HCT116 (cell line): ENCODE data around the gene LNPK. TPM values are rescaled to one million over a fixed set of nuclear protein-coding genes. Genes with fewer than 3 reads are reported as not detected.

Experiments
- ATAC-seq: fragments of 200-7000 bp; cut with Tn5 transposase; 2 replicates; pipeline ENCODE4 v1.9.1; 2020; ENCODE audit warnings: mild to moderate bottlenecking, moderate library complexity
- BruUV-seq: library from RNA; stranded (reverse); fragments of 400-500 nt; replicated peaks from 2 replicates; lab custom pipeline; 2021; lab: Mats Ljungman, UMichigan
- CTCF ChIA-PET: fragments of 300-600 bp; sonication (Branson Sonifier 250); formaldehyde crosslinking; loops from one replicate; lab custom pipeline; 2021; ENCODE audit warnings: antibody characterized with exemption; lab: Charles Lee
- POLR2A ChIA-PET: fragments of 300-600, 350-600 bp; sonication (Branson Sonifier 250); formaldehyde crosslinking; loops from one replicate; lab custom pipeline; 2021; ENCODE audit warnings: antibody characterized with exemption; lab: Charles Lee
- RAD21 ChIA-PET, 2 experiments: fragments of 300-600 bp; sonication (Branson Sonifier 250); formaldehyde crosslinking; loops; one replicate each; lab custom pipeline; 2023; ENCODE audit warnings: low total read pairs in 2 of 2; ENCODE audit not compliant: uncharacterized antibody in 2 of 2, unreplicated experiment in 2 of 2, low non-redundant PET in 1 of 2; lab: Charles Lee
- DNase-seq: peaks from one replicate; pipeline ENCODE4 v3.0.0-alpha.2; 2010; ENCODE audit warnings: low read depth, low spot score
- H2AFZ ChIP-seq: fragments of 200-600 bp; shearing (Covaris generic), sonication (generic); 2 replicates; pipeline ENCODE4 v1.6.1; 2017; ENCODE audit warnings: low read depth, mixed run types, mixed read lengths, antibody characterized with exemption, low read length; ENCODE audit not compliant: poor library complexity, severe bottlenecking
- H3K27ac ChIP-seq: 2 replicates; pipeline ENCODE4 v1.5.1; 2012; ENCODE audit warnings: low read depth, low read length
- H3K27me3 ChIP-seq: fragments of 200-600 bp; sonication (generic); 2 replicates; pipeline ENCODE4 v1.6.1; 2016; ENCODE audit warnings: mixed run types, low read length, mixed read lengths; ENCODE audit not compliant: insufficient read depth
- H3K36me3 ChIP-seq, 2 experiments: fragments of 200-500 bp in 1 of 2; fragments of 200-600 bp in 1 of 2; sonication (Bioruptor generic) in 1 of 2; sonication (generic) in 1 of 2; 2 replicates each; pipeline versions ENCODE4 v1.5.1 to v1.6.1; 2014 to 2016; ENCODE audit warnings: low read length in 2 of 2, inconsistent platforms in 1 of 2, mixed read lengths in 1 of 2, mixed run types in 1 of 2; ENCODE audit not compliant: insufficient read depth in 2 of 2, control insufficient read depth in 1 of 2
- H3K4me1 ChIP-seq, 2 experiments: fragments of 200-600 bp in 1 of 2; sonication (generic) in 1 of 2; 2 replicates each; pipeline versions ENCODE4 v1.5.1 to v1.6.1; 2012 to 2017; ENCODE audit warnings: low read length in 2 of 2, inconsistent platforms in 1 of 2, mild to moderate bottlenecking in 1 of 2, mixed read lengths in 1 of 2, mixed run types in 1 of 2, moderate library complexity in 1 of 2; ENCODE audit not compliant: insufficient read depth in 2 of 2, control insufficient read depth in 1 of 2
- H3K4me2 ChIP-seq: fragments of 200-600 bp; sonication (generic); 2 replicates; pipeline ENCODE4 v1.6.1; 2017; ENCODE audit warnings: mixed run types, low read length, mixed read lengths
- H3K4me3 ChIP-seq, 2 experiments: fragments of 200-600 bp in 1 of 2; sonication (generic) in 1 of 2; replicated peaks in 1 of 2; 2 replicates each; pipeline ENCODE4 v1.5.1; 2011 to 2016; ENCODE audit warnings: low read length in 2 of 2, control low read depth in 1 of 2, low read depth in 1 of 2, mild to moderate bottlenecking in 1 of 2, mixed read lengths in 1 of 2, mixed run types in 1 of 2
- H3K79me2 ChIP-seq: fragments of 200-600 bp; sonication (generic); 2 replicates; pipeline ENCODE4 v1.6.1; 2017; ENCODE audit warnings: mild to moderate bottlenecking, mixed run types, low read length, moderate library complexity, mixed read lengths; ENCODE audit not compliant: insufficient read depth
- H3K9ac ChIP-seq: fragments of 200-600 bp; sonication (generic); 2 replicates; pipeline ENCODE4 v1.6.1; 2016; ENCODE audit warnings: low read length, mixed read lengths
- H3K9me2 ChIP-seq: fragments of 200-600 bp; sonication (generic), shearing (Covaris generic); 2 replicates; pipeline ENCODE4 v1.6.1; 2017; ENCODE audit warnings: mixed run types, mild to moderate bottlenecking, moderate library complexity; ENCODE audit not compliant: insufficient read depth
- H3K9me3 ChIP-seq, 2 experiments: fragments of 200-500 bp in 1 of 2; fragments of 200-600 bp in 1 of 2; sonication (Bioruptor generic) in 1 of 2; sonication (generic) in 1 of 2; 2 replicates each; pipeline ENCODE4 v1.6.1; 2014 to 2017; ENCODE audit warnings: low read length in 2 of 2, mixed read lengths in 2 of 2, inconsistent platforms in 1 of 2, low read depth in 1 of 2, mild to moderate bottlenecking in 1 of 2, mixed run types in 1 of 2, moderate library complexity in 1 of 2; ENCODE audit not compliant: control insufficient read depth in 1 of 2, insufficient read depth in 1 of 2
- H4K20me1 ChIP-seq: fragments of 200-600 bp; sonication (generic), shearing (Covaris generic); 2 replicates; pipeline ENCODE4 v1.6.1; 2017; ENCODE audit warnings: mixed run types, mild to moderate bottlenecking, moderate library complexity; ENCODE audit not compliant: insufficient read depth
- CBX3 ChIP-seq: IDR thresholded peaks from 2 replicates; pipeline ENCODE4 v1.6.1; 2012; ENCODE audit warnings: low read depth
- CEBPB ChIP-seq: IDR thresholded peaks from 2 replicates; pipeline ENCODE4 v1.6.1; 2012; ENCODE audit warnings: low read depth
- EZH2phosphoT487 ChIP-seq: fragments of 200-600 bp; IDR thresholded peaks from 2 replicates; pipeline ENCODE4 v1.6.1; 2018; ENCODE audit warnings: antibody characterized with exemption, borderline replicate concordance
- REST ChIP-seq: IDR thresholded peaks from 2 replicates; pipeline ENCODE4 v1.6.1; 2012; ENCODE audit warnings: low read depth
- ZBTB33 ChIP-seq: IDR thresholded peaks from 2 replicates; pipeline ENCODE4 v1.6.1; 2011; ENCODE audit warnings: mild to moderate bottlenecking, low read length, moderate library complexity; ENCODE audit not compliant: insufficient replicate concordance; ENCODE audit errors: extremely low read depth
- intact Hi-C: fragments of 100-400 bp; cut with micrococcal nuclease; formaldehyde crosslinking; loops from 2 replicates; pipeline ENCODE4 v1.10.0; 2022
- total RNA-seq: library from RNA; stranded (reverse); gene quantifications from one replicate; pipeline ENCODE4 v1.2.1, GENCODE V29; 2021; ENCODE audit not compliant: unreplicated experiment
- TF ChIP-seq, protein P1 (sequence below), 3 experiments: fragments of 200-600 bp in 1 of 3; sonication (generic) in 1 of 3; IDR thresholded peaks in 2 of 3; conservative IDR thresholded peaks in 1 of 3; 2 replicates each; pipeline ENCODE4 v1.5.1; 2012 to 2017; ENCODE audit warnings: low read depth in 2 of 3, low read length in 2 of 3, antibody characterized with exemption in 1 of 3, borderline replicate concordance in 1 of 3, control low read depth in 1 of 3, mild to moderate bottlenecking in 1 of 3, mixed read lengths in 1 of 3, mixed run types in 1 of 3, moderate library complexity in 1 of 3; ENCODE audit not compliant: insufficient read depth in 1 of 3

Gene LNPK
- total RNA-seq, 1 experiment from 2014 or later, result 22.3 TPM

DNA sequence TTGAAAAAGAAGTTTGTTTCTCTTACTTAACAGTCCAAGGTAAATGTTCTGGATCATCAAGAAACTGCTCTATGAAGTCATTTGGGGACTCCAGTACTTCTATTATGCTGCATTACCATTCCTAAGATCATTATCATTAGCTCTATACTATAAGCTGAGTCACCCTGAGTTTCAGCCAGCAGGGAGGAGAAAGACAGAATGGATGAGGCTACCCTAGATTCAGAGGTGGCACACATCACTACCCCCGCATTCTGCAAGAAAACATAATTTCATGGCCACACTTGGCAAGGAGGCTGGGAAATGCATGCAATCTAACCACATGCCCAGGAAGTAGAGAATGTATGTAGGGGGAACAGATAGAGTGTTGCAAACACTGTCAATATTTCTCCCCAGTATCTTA is 16.6 kb upstream of the LNPK start:
- intact Hi-C loops, result no loop called here
- H3K79me2 ChIP-seq, result no peaks in the 10 kb centered on the region
- no peaks in the 10 kb centered on the region for H3K4me1 ChIP-seq
- POLR2A ChIA-PET, result no interaction called here
- ATAC-seq, result no peak
- H3K9me2 ChIP-seq, result no peaks in the 10 kb centered on the region
- no peaks in the 10 kb centered on the region for H3K27me3 ChIP-seq
- RAD21 ChIA-PET, result no interaction called here
- DNase-seq, result no peak
- no peak overlapping the region for H3K4me3 ChIP-seq
- no peaks in the 10 kb centered on the region for H3K36me3 ChIP-seq
- no peak overlapping the region for H3K4me2 ChIP-seq
- no peak for TF ChIP-seq EZH2phosphoT487
- no peak overlapping the region for H3K9ac ChIP-seq
- CTCF ChIA-PET, result no interaction called here
- no peak overlapping the region for H3K27ac ChIP-seq
- no peak overlapping the region for H2AFZ ChIP-seq
- no TSS peak for BruUV-seq
- H4K20me1 ChIP-seq, result no peaks in the 10 kb centered on the region
- no peaks in the 10 kb centered on the region for H3K9me3 ChIP-seq

- Histone ChIP-seq H3K4me3 (no peak overlapping the region), H3K4me1 (no peaks in the 10 kb centered on the region), H3K4me2 (no peak overlapping the region), H3K9me2 (no peaks in the 10 kb centered on the region), H3K9me3 (no peaks in the 10 kb centered on the region), H2AFZ (no peak overlapping the region), H3K27me3 (no peaks in the 10 kb centered on the region), H3K9ac (no peak overlapping the region), H3K36me3 (no peaks in the 10 kb centered on the region), H3K27ac (no peak overlapping the region), H3K79me2 (no peaks in the 10 kb centered on the region), H4K20me1 (no peaks in the 10 kb centered on the region)
- RAD21 ChIA-PET, result no interaction called here
- DNase-seq (no peak), ATAC-seq (no peak)
- intact Hi-C loops, result no loop called here
- CTCF ChIA-PET, result no interaction called here
- no TSS peak for BruUV-seq
- POLR2A ChIA-PET, result no interaction called here
- no peak for TF ChIP-seq CBX3
- TF ChIP-seq EZH2phosphoT487, result no peak
- no peak for TF ChIP-seq ZBTB33
- TF ChIP-seq REST, result no peak
- TF ChIP-seq, protein P1, sequence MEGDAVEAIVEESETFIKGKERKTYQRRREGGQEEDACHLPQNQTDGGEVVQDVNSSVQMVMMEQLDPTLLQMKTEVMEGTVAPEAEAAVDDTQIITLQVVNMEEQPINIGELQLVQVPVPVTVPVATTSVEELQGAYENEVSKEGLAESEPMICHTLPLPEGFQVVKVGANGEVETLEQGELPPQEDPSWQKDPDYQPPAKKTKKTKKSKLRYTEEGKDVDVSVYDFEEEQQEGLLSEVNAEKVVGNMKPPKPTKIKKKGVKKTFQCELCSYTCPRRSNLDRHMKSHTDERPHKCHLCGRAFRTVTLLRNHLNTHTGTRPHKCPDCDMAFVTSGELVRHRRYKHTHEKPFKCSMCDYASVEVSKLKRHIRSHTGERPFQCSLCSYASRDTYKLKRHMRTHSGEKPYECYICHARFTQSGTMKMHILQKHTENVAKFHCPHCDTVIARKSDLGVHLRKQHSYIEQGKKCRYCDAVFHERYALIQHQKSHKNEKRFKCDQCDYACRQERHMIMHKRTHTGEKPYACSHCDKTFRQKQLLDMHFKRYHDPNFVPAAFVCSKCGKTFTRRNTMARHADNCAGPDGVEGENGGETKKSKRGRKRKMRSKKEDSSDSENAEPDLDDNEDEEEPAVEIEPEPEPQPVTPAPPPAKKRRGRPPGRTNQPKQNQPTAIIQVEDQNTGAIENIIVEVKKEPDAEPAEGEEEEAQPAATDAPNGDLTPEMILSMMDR (IDR thresholded peaks at IDR 0.05 in 2 of 3, conservative IDR thresholded peaks at IDR 0.05 in 1 of 3; ENCODE audit: borderline replicate concordance in 1 of 3, insufficient read depth in 1 of 3, low read depth in 2 of 3, low read length in 2 of 3), result no peak
- no peak for TF ChIP-seq CEBPB
Observed at GRCh38 chr2:176009445-176009844, 7.4 kb upstream of the LNPK start.
